HepG2 (cell line): Measurements from ENCODE around the gene CEP250. TPM values are rescaled to one million over a fixed set of nuclear protein-coding genes. Genes with fewer than 3 reads are reported as not detected.

Experiments used
- ATAC-seq: fragments of 200-7000 bp; cut with Tn5 transposase; 3 replicates; pipeline ENCODE4 v1.9.1; 2020; ENCODE audit warnings: mild to moderate bottlenecking, moderate library complexity
- BruUV-seq: library from RNA; stranded (reverse); fragments of 400-500 nt; replicated peaks from 2 replicates; lab custom pipeline; 2021; lab: Mats Ljungman, UMichigan
- CTCF ChIA-PET: fragments of 300-600 bp; formaldehyde crosslinking; extraction: SDS; loops from one replicate; lab custom pipeline; 2021; ENCODE audit warnings: low total read pairs, inconsistent platforms, low intra/inter-chr PET ratio; lab: Yijun Ruan, JAX
- POLR2A ChIA-PET: fragments of 350-600 bp; sonication (Branson Sonifier 250); formaldehyde crosslinking; loops from one replicate; lab custom pipeline; 2020; ENCODE audit warnings: antibody characterized with exemption, inconsistent platforms; lab: Yijun Ruan, JAX
- DNase-seq: peaks from one replicate; pipeline ENCODE4 v3.0.0-alpha.2; 2015; ENCODE audit warnings: low spot score
- FAIRE-seq: peaks from 3 replicates; lab custom pipeline; 2011; peaks lifted over from hg19 to GRCh38; lab: Jason Lieb, UNC
- H2AFZ ChIP-seq: one replicate; pipeline ENCODE4 v1.6.1; 2011; ENCODE audit warnings: low read length, inconsistent platforms
- H3K27ac ChIP-seq: fragments of 300-600 bp; 3 replicates; pipeline ENCODE4 v1.8.0; 2011; ENCODE audit warnings: mixed run types, mild to moderate bottlenecking, mixed read lengths, low read length, inconsistent platforms; ENCODE audit not compliant: insufficient read depth; ENCODE audit errors: extremely low read length
- H3K27me3 ChIP-seq, 2 experiments: fragments of 200-600 bp in 1 of 2; 2 replicates in 1 of 2; 3 replicates in 1 of 2; pipeline versions ENCODE4 v1.6.0 to v1.8.0; 2011; ENCODE audit warnings: low read length in 2 of 2, mild to moderate bottlenecking in 2 of 2, moderate library complexity in 2 of 2, inconsistent platforms in 1 of 2; ENCODE audit not compliant: insufficient read depth in 2 of 2, control insufficient read depth in 1 of 2
- H3K36me3 ChIP-seq, 2 experiments: fragments of 200-600 bp in 1 of 2; replicated peaks in 1 of 2; 2 replicates in 1 of 2; 3 replicates in 1 of 2; pipeline versions ENCODE4 v1.5.1 to v1.8.0; 2011; ENCODE audit warnings: low read length in 2 of 2, inconsistent platforms in 1 of 2; ENCODE audit not compliant: insufficient read depth in 2 of 2, control insufficient read depth in 1 of 2
- H3K4me1 ChIP-seq: 2 replicates; pipeline ENCODE4 v1.5.1; 2012; ENCODE audit warnings: low read length, inconsistent platforms; ENCODE audit not compliant: insufficient read depth
- H3K4me2 ChIP-seq: 2 replicates; pipeline ENCODE4 v1.6.0; 2011; ENCODE audit warnings: low read depth, low read length, inconsistent platforms
- H3K4me3 ChIP-seq, 3 experiments: fragments of 200-600 bp in 1 of 3; sonication (generic), shearing (Covaris generic) in 1 of 3; replicated peaks in 1 of 3; 2 replicates each; pipeline ENCODE4 v1.5.1; 2011 to 2016; ENCODE audit warnings: low read length in 3 of 3, inconsistent platforms in 2 of 3, low read depth in 2 of 3, mild to moderate bottlenecking in 2 of 3, control low read depth in 1 of 3, mixed read lengths in 1 of 3; ENCODE audit not compliant: insufficient read depth in 1 of 3
- H3K79me2 ChIP-seq: one replicate; pipeline ENCODE4 v1.6.1; 2011; ENCODE audit warnings: low read length, inconsistent platforms; ENCODE audit not compliant: insufficient read depth
- H3K9ac ChIP-seq: 2 replicates; pipeline ENCODE4 v1.6.0; 2011; ENCODE audit warnings: mild to moderate bottlenecking, low read depth, low read length, inconsistent platforms; ENCODE audit not compliant: insufficient read depth
- H3K9me3 ChIP-seq: 2 replicates; pipeline ENCODE4 v1.5.1; 2012; ENCODE audit warnings: mild to moderate bottlenecking, low read length
- H4K20me1 ChIP-seq: 2 replicates; pipeline ENCODE4 v1.6.0; 2011; ENCODE audit warnings: inconsistent platforms, mild to moderate bottlenecking, low read length, moderate library complexity; ENCODE audit not compliant: insufficient read depth
- ATF7-NPFF ChIP-seq: sonication (generic); formaldehyde crosslinking; IDR thresholded peaks from 2 replicates; pipeline ENCODE4 v1.8.1; 2023; ENCODE audit warnings: mild to moderate bottlenecking, low read depth, missing genetic modification reagents, moderate library complexity
- CENPX ChIP-seq: sonication (generic); formaldehyde crosslinking; IDR thresholded peaks from 2 replicates; pipeline ENCODE4 v1.9.0; 2021; ENCODE audit warnings: mild to moderate bottlenecking, missing genetic modification reagents, moderate library complexity
- MIER2 ChIP-seq: IDR thresholded peaks from 2 replicates; pipeline ENCODE4 v1.6.1; 2016; ENCODE audit warnings: missing biosample characterization, missing genetic modification reagents
- MTA3 ChIP-seq: sonication (generic); formaldehyde crosslinking; IDR thresholded peaks from 2 replicates; pipeline ENCODE4 v1.4.0; 2020; ENCODE audit warnings: missing genetic modification reagents
- ZFP36L2 ChIP-seq: sonication (generic); formaldehyde crosslinking; IDR thresholded peaks from 2 replicates; pipeline ENCODE4 v1.4.0; 2020; ENCODE audit warnings: missing genetic modification reagents
- ZNF280B ChIP-seq: sonication (generic); formaldehyde crosslinking; IDR thresholded peaks from 2 replicates; pipeline ENCODE4 v1.5.0; 2020; ENCODE audit warnings: missing genetic modification reagents, mild to moderate bottlenecking, borderline replicate concordance
- WGBS: methylation state at CpG from one replicate; pipeline ENCODE4 v1.1.6; 2017; ENCODE audit warnings: low lambda C conversion rate; 5-methylcytosine and 5-hydroxymethylcytosine counted together
- in situ Hi-C: cut with HindIII; loops from 2 replicates; pipeline ENCODE4 v1.10.0; 2017; ENCODE audit warnings: low pct_unique_long_range_greater_than_20kb; ENCODE audit not compliant: extremely low pct_ligation_motif_present
- intact Hi-C: fragments of 100-400 bp; cut with micrococcal nuclease; formaldehyde crosslinking; loops from one replicate; pipeline ENCODE4 v1.10.0; 2022; ENCODE audit not compliant: unreplicated experiment
- polyA plus RNA-seq, 8 experiments: library from polyadenylated mRNA; depleted of rRNA in 3 of 8; stranded (reverse) in 7 of 8; unstranded in 1 of 8; fragments of >200 nt; fragmentation: Illumina TruSeq in 4 of 8; extraction: Trizol in 4 of 8; gene quantifications; 2 replicates each; pipeline versions ENCODE4 v1.2.1 to v1.2.3, GENCODE V29; 2011 to 2016; ENCODE audit warnings: low read depth in 4 of 8, missing spikeins in 1 of 8, mixed read lengths in 1 of 8; ENCODE audit not compliant: insufficient read depth in 1 of 8
- total RNA-seq, 5 experiments: library from RNA; depleted of rRNA; stranded (reverse); fragments of >200 nt; fragmentation: Illumina TruSeq; extraction: Trizol; gene quantifications; 2 replicates each; pipeline ENCODE4 v1.2.3, GENCODE V29; 2016; ENCODE audit warnings: low read depth in 1 of 5
- TF ChIP-seq, protein P1 (sequence below): sonication (generic); formaldehyde crosslinking; IDR thresholded peaks from 2 replicates; pipeline ENCODE4 v1.5.1; 2020; ENCODE audit warnings: missing genetic modification reagents, mild to moderate bottlenecking, borderline replicate concordance
- TF ChIP-seq, protein P2 (sequence below): sonication (generic); formaldehyde crosslinking; IDR thresholded peaks from 2 replicates; pipeline ENCODE4 v1.5.1; 2020; ENCODE audit warnings: mild to moderate bottlenecking, missing genetic modification reagents, moderate library complexity
- TF ChIP-seq, protein P3 (sequence below): sonication (generic); formaldehyde crosslinking; conservative IDR thresholded peaks from 2 replicates; pipeline ENCODE4 v1.5.0; 2020; ENCODE audit warnings: missing genetic modification reagents

CEP250 gene
- total and polyA plus RNA-seq, 2 of the 13 experiments (the other 11 are each of a cell fraction or from before 2014, with no cell fraction given), result 28.8 to 55.3 TPM

GRCh38 chr20:35472209-35472608 lies 16.8 kb downstream of the CEP250 start:
- Histone ChIP-seq H3K27me3 (no peaks in the 10 kb centered on the region), H3K27ac (no peak overlapping the region), H3K9ac (no peak overlapping the region), H3K4me1 (peaks cover 52% of the 10 kb centered on the region), H3K4me2 (no peak overlapping the region), H3K4me3 (no peak overlapping the region), H3K36me3 (peaks cover 37 to 79% of the 10 kb centered on the region in 2 experiments), H3K79me2 (no peaks in the 10 kb centered on the region), H3K9me3 (no peaks in the 10 kb centered on the region), H4K20me1 (no peaks in the 10 kb centered on the region), H2AFZ (no peak overlapping the region)
- FAIRE-seq (no peak), ATAC-seq (no peak), DNase-seq (no peak)
- ChIA-PET CTCF (no interaction called here), POLR2A (interaction anchor here (1.6 kb wide), 1 partner anchor 270 kb away, joined by 4 read pairs; the partner anchor contains the start of gene RBM39)
- intact Hi-C loops, result no loop called here
- no peak for TF ChIP-seq CENPX (CRISPR knock-in tag)
- TF ChIP-seq, protein P1, sequence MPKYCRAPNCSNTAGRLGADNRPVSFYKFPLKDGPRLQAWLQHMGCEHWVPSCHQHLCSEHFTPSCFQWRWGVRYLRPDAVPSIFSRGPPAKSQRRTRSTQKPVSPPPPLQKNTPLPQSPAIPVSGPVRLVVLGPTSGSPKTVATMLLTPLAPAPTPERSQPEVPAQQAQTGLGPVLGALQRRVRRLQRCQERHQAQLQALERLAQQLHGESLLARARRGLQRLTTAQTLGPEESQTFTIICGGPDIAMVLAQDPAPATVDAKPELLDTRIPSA (CRISPR knock-in tag), result 0 out of 2 replicates have a peak, but pooled peaks have one; percentile 32
- 93% methylated on average over 3 of the region's 3 CpGs for WGBS
- in situ Hi-C loops, result no loop called here
- no TSS peak for BruUV-seq

DNA sequence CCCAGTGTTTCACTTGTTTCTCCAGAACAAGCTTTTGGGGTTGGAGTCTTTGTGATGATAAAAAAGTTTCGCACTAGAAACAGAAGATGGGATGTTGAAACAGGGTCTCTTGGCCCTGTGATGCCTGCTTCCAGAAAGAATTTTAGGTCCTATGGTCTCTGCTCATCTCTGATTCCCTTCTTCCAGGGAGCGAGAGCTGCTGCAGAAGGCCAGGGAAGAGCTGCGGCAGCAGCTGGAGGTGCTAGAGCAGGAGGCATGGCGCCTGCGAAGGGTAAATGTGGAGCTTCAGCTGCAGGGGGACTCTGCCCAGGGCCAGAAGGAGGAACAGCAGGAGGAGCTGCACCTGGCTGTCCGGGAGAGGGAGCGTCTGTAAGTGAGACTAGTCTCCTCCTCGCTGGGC lies 18.3 kb downstream of the CEP250 start:
- no peaks in the 10 kb centered on the region for H3K9me3 ChIP-seq
- in situ Hi-C loops, result no loop called here
- no peaks in the 10 kb centered on the region for H3K27me3 ChIP-seq
- peak overlapping the region; percentile 23; the same call in 1 of the 2 replicates for H3K9ac ChIP-seq
- H3K79me2 ChIP-seq, result no peaks in the 10 kb centered on the region
- POLR2A ChIA-PET, result interaction anchor here (0.8 to 2.4 kb wide), 12 partner anchors 10 to 480 kb away, joined by 3 to 33 read pairs (median 4); partner anchors contain the start of genes CEP250, EIF6, ERGIC3 and RBM39
- FAIRE-seq, result no peak
- DNase-seq, result no peak
- H4K20me1 ChIP-seq, result no peaks in the 10 kb centered on the region
- peak; percentile 15 for ATAC-seq
- H2AFZ ChIP-seq, result no peak overlapping the region
- CTCF ChIA-PET, result no interaction called here
- 86% methylated on average over 8 of the region's 8 CpGs for WGBS
- peaks cover 44 to 92% of the 10 kb centered on the region in 2 experiments for H3K36me3 ChIP-seq
- no peak overlapping the region for H3K4me2 ChIP-seq
- H3K27ac ChIP-seq, result peak overlapping the region; percentile 59
- BruUV-seq, result no TSS peak
- intact Hi-C loops, result no loop called here
- no peak overlapping the region for H3K4me3 ChIP-seq
- H3K4me1 ChIP-seq, result peaks cover 49% of the 10 kb centered on the region
- TF ChIP-seq MTA3, result no peak
- TF ChIP-seq ATF7-NPFF, result no peak
- TF ChIP-seq MIER2, result no peak
- TF ChIP-seq ZFP36L2 (CRISPR knock-in tag), result no peak
- TF ChIP-seq, protein P2, sequence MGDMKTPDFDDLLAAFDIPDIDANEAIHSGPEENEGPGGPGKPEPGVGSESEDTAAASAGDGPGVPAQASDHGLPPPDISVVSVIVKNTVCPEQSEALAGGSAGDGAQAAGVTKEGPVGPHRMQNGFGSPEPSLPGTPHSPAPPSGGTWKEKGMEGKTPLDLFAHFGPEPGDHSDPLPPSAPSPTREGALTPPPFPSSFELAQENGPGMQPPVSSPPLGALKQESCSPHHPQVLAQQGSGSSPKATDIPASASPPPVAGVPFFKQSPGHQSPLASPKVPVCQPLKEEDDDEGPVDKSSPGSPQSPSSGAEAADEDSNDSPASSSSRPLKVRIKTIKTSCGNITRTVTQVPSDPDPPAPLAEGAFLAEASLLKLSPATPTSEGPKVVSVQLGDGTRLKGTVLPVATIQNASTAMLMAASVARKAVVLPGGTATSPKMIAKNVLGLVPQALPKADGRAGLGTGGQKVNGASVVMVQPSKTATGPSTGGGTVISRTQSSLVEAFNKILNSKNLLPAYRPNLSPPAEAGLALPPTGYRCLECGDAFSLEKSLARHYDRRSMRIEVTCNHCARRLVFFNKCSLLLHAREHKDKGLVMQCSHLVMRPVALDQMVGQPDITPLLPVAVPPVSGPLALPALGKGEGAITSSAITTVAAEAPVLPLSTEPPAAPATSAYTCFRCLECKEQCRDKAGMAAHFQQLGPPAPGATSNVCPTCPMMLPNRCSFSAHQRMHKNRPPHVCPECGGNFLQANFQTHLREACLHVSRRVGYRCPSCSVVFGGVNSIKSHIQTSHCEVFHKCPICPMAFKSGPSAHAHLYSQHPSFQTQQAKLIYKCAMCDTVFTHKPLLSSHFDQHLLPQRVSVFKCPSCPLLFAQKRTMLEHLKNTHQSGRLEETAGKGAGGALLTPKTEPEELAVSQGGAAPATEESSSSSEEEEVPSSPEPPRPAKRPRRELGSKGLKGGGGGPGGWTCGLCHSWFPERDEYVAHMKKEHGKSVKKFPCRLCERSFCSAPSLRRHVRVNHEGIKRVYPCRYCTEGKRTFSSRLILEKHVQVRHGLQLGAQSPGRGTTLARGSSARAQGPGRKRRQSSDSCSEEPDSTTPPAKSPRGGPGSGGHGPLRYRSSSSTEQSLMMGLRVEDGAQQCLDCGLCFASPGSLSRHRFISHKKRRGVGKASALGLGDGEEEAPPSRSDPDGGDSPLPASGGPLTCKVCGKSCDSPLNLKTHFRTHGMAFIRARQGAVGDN (CRISPR knock-in tag), result peak; percentile 48; the same call in 1 of the 2 replicates
- TF ChIP-seq ZNF280B (CRISPR knock-in tag), result peak; percentile 70; the same call in 1 of the 2 replicates
- TF ChIP-seq, protein P3, sequence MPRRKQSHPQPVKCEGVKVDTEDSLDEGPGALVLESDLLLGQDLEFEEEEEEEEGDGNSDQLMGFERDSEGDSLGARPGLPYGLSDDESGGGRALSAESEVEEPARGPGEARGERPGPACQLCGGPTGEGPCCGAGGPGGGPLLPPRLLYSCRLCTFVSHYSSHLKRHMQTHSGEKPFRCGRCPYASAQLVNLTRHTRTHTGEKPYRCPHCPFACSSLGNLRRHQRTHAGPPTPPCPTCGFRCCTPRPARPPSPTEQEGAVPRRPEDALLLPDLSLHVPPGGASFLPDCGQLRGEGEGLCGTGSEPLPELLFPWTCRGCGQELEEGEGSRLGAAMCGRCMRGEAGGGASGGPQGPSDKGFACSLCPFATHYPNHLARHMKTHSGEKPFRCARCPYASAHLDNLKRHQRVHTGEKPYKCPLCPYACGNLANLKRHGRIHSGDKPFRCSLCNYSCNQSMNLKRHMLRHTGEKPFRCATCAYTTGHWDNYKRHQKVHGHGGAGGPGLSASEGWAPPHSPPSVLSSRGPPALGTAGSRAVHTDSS (CRISPR knock-in tag), result no peak
